ENCODE results near the gene NPTN. TPM values are rescaled to one million over a fixed set of nuclear protein-coding genes. Genes with fewer than 3 reads are reported as not detected.
A peak's percentile ranks its signal among the peaks of the same experiment; 100 is the strongest.

NPTN gene
- total and polyA plus RNA-seq, 2 donors from 2014 or later = 100 to 130 TPM

DNA sequence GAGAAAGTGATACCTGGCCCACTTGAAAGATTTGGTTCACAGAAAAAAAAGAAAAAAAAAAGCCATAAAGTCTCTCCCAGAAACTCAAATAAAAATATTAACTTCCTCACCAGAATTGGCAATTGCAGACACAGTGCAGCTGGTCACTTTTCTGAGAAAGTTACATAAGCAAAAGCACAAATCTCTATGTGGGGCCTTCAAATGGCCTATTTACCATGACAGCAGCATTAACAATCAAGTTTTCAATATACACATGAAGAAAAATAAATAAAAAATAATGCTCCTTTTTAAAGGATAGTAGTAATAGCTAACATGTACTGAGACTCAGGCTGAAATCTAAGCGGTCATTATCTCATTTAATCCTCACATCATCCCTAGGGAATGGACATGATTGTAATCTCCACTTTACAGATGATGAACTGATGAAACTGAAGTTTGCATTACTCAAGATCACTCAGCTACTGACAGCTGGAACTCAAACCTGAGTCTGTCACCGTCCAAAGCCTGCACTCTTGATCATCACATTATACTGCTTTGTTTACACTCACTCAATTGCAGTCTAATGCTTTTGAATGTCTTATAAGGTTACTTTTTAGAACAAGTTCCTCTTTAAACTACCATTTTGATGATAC lies 3.3 kb downstream of the NPTN start:
- no peaks in the 10 kb centered on the region for H3K9me3 ChIP-seq (ENCODE audit: control insufficient read depth in 2 of 3, insufficient read depth in 1 of 3, low read length in 3 of 3)
- no peak overlapping the region for H3K9ac ChIP-seq (ENCODE audit: low read length in 3 of 3)
- H3K4me1 ChIP-seq (ENCODE audit: control insufficient read depth in 2 of 3, insufficient read depth in 2 of 3, low read depth in 1 of 3, low read length in 3 of 3) = peaks cover 10 to 22% (median 19%) of the 10 kb centered on the region in 3 donors
- H3K27me3 ChIP-seq (ENCODE audit: control insufficient read depth, insufficient read depth, low read length) = no peaks in the 10 kb centered on the region
- no peak overlapping the region for H3K27ac ChIP-seq (ENCODE audit: low read depth in 2 of 2, low read length in 2 of 2)
- FAIRE-seq = no peak
- H3K4me3 ChIP-seq (ENCODE audit: low read length in 3 of 3) = peak overlapping the region in 1 of 3 donors; percentile 85
- no peak for TF ChIP-seq CTCF (IDR thresholded peaks at IDR 0.05; ENCODE audit: borderline replicate concordance, extremely low read depth, insufficient read depth)
- intact Hi-C loops (cut with DNase I) = loop anchor here (10.0 kb wide), 1 partner anchor 65 kb away; no protein-coding TSS in a partner anchor
- no peak for DNase-seq
- no peaks in the 10 kb centered on the region for H3K36me3 ChIP-seq (ENCODE audit: control insufficient read depth in 2 of 3, insufficient read depth in 3 of 3, low read length in 3 of 3)

- H3K9me3 ChIP-seq (ENCODE audit: control insufficient read depth in 2 of 3, insufficient read depth in 1 of 3, low read length in 3 of 3) = no peaks in the 10 kb centered on the region
- intact Hi-C loops (cut with DNase I) = no loop called here
- no peak overlapping the region for H3K4me3 ChIP-seq (ENCODE audit: low read length in 3 of 3)
- FAIRE-seq = no peak
- TF ChIP-seq CTCF (IDR thresholded peaks at IDR 0.05; ENCODE audit: borderline replicate concordance, extremely low read depth, insufficient read depth) = no peak
- H3K4me1 ChIP-seq (ENCODE audit: control insufficient read depth in 2 of 3, insufficient read depth in 2 of 3, low read depth in 1 of 3, low read length in 3 of 3) = peaks cover 10 to 24% (median 19%) of the 10 kb centered on the region in 3 donors
- no peaks in the 10 kb centered on the region for H3K36me3 ChIP-seq (ENCODE audit: control insufficient read depth in 2 of 3, insufficient read depth in 3 of 3, low read length in 3 of 3)
- DNase-seq = no peak
- H3K27ac ChIP-seq (ENCODE audit: low read depth in 2 of 2, low read length in 2 of 2) = no peak overlapping the region
- H3K27me3 ChIP-seq (ENCODE audit: control insufficient read depth, insufficient read depth, low read length) = no peaks in the 10 kb centered on the region
- peak overlapping the region in 1 of 3 donors; percentile 38 for H3K9ac ChIP-seq (ENCODE audit: low read length in 3 of 3)
Measured at GRCh38 chr15:73628976-73629797, 4.0 kb downstream of the NPTN start.

DNA sequence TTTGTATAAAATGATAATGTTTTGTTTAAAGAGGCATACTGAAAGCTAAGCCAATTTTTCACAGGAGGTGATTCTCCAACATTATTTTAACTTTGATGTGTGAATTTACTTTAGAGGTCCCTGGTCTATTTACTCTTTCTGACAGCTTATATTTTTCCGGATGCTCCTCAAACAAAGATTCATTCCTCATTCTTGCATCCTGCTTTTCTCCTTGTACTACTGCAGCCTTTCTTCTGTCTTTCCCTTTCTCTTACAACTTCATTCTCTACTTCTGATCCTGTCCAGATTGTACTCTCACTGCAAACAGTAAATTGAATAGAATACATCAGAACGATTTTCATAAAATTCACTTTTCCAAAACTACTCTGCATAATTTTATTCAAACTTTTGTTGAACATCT lies 5.1 kb downstream of the NPTN start:
- intact Hi-C loops (cut with DNase I) = no loop called here
- DNase-seq (no peak), FAIRE-seq (no peak)
- Histone ChIP-seq H3K4me3 (ENCODE audit: low read length in 3 of 3) (no peak overlapping the region), H3K9ac (ENCODE audit: low read length in 3 of 3) (no peak overlapping the region), H3K36me3 (ENCODE audit: control insufficient read depth in 2 of 3, insufficient read depth in 3 of 3, low read length in 3 of 3) (no peaks in the 10 kb centered on the region), H3K9me3 (ENCODE audit: control insufficient read depth in 2 of 3, insufficient read depth in 1 of 3, low read length in 3 of 3) (no peaks in the 10 kb centered on the region), H3K27ac (ENCODE audit: low read depth in 2 of 2, low read length in 2 of 2) (no peak overlapping the region), H3K4me1 (ENCODE audit: control insufficient read depth in 2 of 3, insufficient read depth in 2 of 3, low read depth in 1 of 3, low read length in 3 of 3) (peaks cover 10 to 31% (median 17%) of the 10 kb centered on the region in 3 donors), H3K27me3 (ENCODE audit: control insufficient read depth, insufficient read depth, low read length) (no peaks in the 10 kb centered on the region)
- no peak for TF ChIP-seq CTCF (IDR thresholded peaks at IDR 0.05; ENCODE audit: borderline replicate concordance, extremely low read depth, insufficient read depth)
